ENCODE measurements around the gene SP5. TPM values are rescaled to one million over a fixed set of nuclear protein-coding genes. Genes with fewer than 3 reads are reported as not detected.
A peak's percentile ranks its signal among the peaks of the same experiment; 100 is the strongest.

The SP5 gene
- total and polyA plus RNA-seq, 4 donors = 0.05 to 1.6 (median 1.2) TPM

DNA sequence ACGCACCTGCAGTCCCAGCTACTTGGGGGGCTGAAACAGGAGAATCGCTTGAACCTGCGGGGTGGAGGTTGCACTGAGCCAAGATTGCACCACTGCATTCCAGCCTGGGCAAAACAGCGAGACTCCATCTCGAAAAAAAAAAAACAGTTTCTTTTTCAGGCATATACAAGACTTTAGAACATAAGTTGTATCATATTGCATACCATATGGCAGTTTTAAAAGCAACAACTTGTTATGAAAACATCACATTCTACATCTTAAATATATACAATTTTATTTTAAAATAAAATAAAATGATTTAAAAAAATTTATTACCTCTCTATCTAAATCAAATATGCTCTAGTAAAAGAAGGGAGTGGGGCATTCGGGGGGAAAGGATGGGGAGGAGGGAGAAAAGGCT is 39.4 kb upstream of the SP5 start:
- H3K27ac ChIP-seq (ENCODE audit: low read depth in 1 of 2, low read length in 2 of 2) = no peak overlapping the region
- DNase-seq (ENCODE audit: low spot score) = no peak
- H3K9me3 ChIP-seq (ENCODE audit: control insufficient read depth in 4 of 4, low read length in 3 of 4) = no peaks in the 10 kb centered on the region
- TF ChIP-seq, protein P1, sequence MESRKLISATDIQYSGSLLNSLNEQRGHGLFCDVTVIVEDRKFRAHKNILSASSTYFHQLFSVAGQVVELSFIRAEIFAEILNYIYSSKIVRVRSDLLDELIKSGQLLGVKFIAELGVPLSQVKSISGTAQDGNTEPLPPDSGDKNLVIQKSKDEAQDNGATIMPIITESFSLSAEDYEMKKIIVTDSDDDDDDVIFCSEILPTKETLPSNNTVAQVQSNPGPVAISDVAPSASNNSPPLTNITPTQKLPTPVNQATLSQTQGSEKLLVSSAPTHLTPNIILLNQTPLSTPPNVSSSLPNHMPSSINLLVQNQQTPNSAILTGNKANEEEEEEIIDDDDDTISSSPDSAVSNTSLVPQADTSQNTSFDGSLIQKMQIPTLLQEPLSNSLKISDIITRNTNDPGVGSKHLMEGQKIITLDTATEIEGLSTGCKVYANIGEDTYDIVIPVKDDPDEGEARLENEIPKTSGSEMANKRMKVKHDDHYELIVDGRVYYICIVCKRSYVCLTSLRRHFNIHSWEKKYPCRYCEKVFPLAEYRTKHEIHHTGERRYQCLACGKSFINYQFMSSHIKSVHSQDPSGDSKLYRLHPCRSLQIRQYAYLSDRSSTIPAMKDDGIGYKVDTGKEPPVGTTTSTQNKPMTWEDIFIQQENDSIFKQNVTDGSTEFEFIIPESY (IDR thresholded peaks at IDR 0.05) = no peak
- TF ChIP-seq HNF4G (IDR thresholded peaks at IDR 0.05) = no peak
- TF ChIP-seq JUND (IDR thresholded peaks at IDR 0.05) = no peak
- no peak for TF ChIP-seq FOXA2 (IDR thresholded peaks at IDR 0.05)
- TF ChIP-seq RAD21 (IDR thresholded peaks at IDR 0.05) = no peak
- TF ChIP-seq, protein P2, sequence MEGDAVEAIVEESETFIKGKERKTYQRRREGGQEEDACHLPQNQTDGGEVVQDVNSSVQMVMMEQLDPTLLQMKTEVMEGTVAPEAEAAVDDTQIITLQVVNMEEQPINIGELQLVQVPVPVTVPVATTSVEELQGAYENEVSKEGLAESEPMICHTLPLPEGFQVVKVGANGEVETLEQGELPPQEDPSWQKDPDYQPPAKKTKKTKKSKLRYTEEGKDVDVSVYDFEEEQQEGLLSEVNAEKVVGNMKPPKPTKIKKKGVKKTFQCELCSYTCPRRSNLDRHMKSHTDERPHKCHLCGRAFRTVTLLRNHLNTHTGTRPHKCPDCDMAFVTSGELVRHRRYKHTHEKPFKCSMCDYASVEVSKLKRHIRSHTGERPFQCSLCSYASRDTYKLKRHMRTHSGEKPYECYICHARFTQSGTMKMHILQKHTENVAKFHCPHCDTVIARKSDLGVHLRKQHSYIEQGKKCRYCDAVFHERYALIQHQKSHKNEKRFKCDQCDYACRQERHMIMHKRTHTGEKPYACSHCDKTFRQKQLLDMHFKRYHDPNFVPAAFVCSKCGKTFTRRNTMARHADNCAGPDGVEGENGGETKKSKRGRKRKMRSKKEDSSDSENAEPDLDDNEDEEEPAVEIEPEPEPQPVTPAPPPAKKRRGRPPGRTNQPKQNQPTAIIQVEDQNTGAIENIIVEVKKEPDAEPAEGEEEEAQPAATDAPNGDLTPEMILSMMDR (IDR thresholded peaks at IDR 0.05; ENCODE audit: low read depth, low read length, missing input control) = no peak
- H3K4me1 ChIP-seq (ENCODE audit: control insufficient read depth in 4 of 4, insufficient read depth in 4 of 4, low read length in 3 of 4) = peaks cover 0 to 2% (median 0%) of the 10 kb centered on the region in 4 donors
- no peak overlapping the region for H3K4me3 ChIP-seq (ENCODE audit: low read depth in 1 of 3, low read length in 3 of 3)
- 91% methylated on average over 6 of the region's 6 CpGs for WGBS
- no peak overlapping the region for H3K9ac ChIP-seq (ENCODE audit: low read depth in 1 of 2, low read length in 2 of 2)
- H3K27me3 ChIP-seq (ENCODE audit: control insufficient read depth in 4 of 4, insufficient read depth in 4 of 4, low read length in 3 of 4) = no peaks in the 10 kb centered on the region
- no peaks in the 10 kb centered on the region for H3K36me3 ChIP-seq (ENCODE audit: control insufficient read depth in 4 of 4, insufficient read depth in 3 of 4, low read depth in 1 of 4, low read length in 3 of 4)

DNA sequence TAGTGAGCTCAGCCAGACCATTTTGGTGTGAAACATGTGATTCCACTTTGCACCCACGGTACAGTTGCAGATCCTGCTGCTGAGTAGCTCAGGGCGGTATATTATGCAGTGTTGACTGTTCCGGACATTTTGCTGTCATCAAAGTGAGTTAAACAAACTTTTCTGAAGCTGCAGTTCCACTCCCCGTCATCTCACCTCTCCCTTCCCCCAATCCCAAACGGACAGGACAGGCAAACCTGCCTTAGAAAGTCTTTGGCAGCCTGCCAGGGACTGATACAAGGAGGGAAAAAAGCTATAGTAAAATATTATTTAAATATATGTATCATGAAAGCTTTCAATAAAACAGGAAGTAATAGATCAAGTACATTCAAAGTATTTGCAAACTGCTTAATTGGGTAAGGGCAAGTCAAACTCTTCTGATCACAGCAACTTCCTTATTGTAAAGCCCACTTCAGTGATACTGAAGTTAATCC is 35.5 kb upstream of the SP5 start:
- WGBS = 12% methylated on average over 5 of the region's 5 CpGs
- peak; percentile 44 for DNase-seq (ENCODE audit: low spot score)
- H3K4me3 ChIP-seq (ENCODE audit: low read depth in 1 of 3, low read length in 3 of 3) = no peak overlapping the region

More for the DNA sequence above, 35.5 kb upstream of the SP5 start:
- Histone ChIP-seq H3K27ac (ENCODE audit: low read depth in 1 of 2, low read length in 2 of 2) (no peak overlapping the region), H3K4me1 (ENCODE audit: control insufficient read depth in 4 of 4, insufficient read depth in 4 of 4, low read length in 3 of 4) (peaks cover 0 to 2% (median 0%) of the 10 kb centered on the region in 4 donors), H3K9me3 (ENCODE audit: control insufficient read depth in 4 of 4, low read length in 3 of 4) (no peaks in the 10 kb centered on the region), H3K36me3 (ENCODE audit: control insufficient read depth in 4 of 4, insufficient read depth in 3 of 4, low read depth in 1 of 4, low read length in 3 of 4) (no peaks in the 10 kb centered on the region), H3K27me3 (ENCODE audit: control insufficient read depth in 4 of 4, insufficient read depth in 4 of 4, low read length in 3 of 4) (no peaks in the 10 kb centered on the region), H3K9ac (ENCODE audit: low read depth in 1 of 2, low read length in 2 of 2) (no peak overlapping the region)
- no peak for TF ChIP-seq TAF1 (conservative IDR thresholded peaks at IDR 0.05)
- peak; percentile 31 for TF ChIP-seq SP1 (IDR thresholded peaks at IDR 0.05)
- TF ChIP-seq HNF4G (IDR thresholded peaks at IDR 0.05) = no peak
- TF ChIP-seq, protein P3, sequence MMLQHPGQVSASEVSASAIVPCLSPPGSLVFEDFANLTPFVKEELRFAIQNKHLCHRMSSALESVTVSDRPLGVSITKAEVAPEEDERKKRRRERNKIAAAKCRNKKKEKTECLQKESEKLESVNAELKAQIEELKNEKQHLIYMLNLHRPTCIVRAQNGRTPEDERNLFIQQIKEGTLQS (IDR thresholded peaks at IDR 0.05) = no peak
- no peak for TF ChIP-seq NR2F2 (IDR thresholded peaks at IDR 0.05)
- TF ChIP-seq, protein P2 (IDR thresholded peaks at IDR 0.05; ENCODE audit: low read depth, low read length, missing input control) = no peak
- no peak for TF ChIP-seq FOXA1 (IDR thresholded peaks at IDR 0.05)
- TF ChIP-seq RAD21 (IDR thresholded peaks at IDR 0.05) = peak in 1 of 2 donors; percentile 20
- no peak for TF ChIP-seq RXRA (IDR thresholded peaks at IDR 0.05)
- TF ChIP-seq HNF4A (conservative IDR thresholded peaks at IDR 0.05) = no peak
- no peak for TF ChIP-seq EGR1 (IDR thresholded peaks at IDR 0.05; ENCODE audit: low read depth in 2 of 2)
- TF ChIP-seq, protein P1 (IDR thresholded peaks at IDR 0.05) = no peak
- no peak for TF ChIP-seq GABPA (IDR thresholded peaks at IDR 0.05 in 1 of 2, conservative IDR thresholded peaks at IDR 0.05 in 1 of 2)
- TF ChIP-seq YY1 (IDR thresholded peaks at IDR 0.05) = peak; percentile 41
- TF ChIP-seq, protein P4, sequence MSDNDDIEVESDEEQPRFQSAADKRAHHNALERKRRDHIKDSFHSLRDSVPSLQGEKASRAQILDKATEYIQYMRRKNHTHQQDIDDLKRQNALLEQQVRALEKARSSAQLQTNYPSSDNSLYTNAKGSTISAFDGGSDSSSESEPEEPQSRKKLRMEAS (IDR thresholded peaks at IDR 0.05) = no peak

Measured in liver (tissue), 9 donors.